OCI-LY1 (cell line): ENCODE results near the gene EYA2.
"Not testable (repeated sequence)": the region's sequence is repeated elsewhere in the genome, so short reads cannot be mapped to it uniquely, and the experiment has no call there.

Experiments used
- H2AFZ ChIP-seq: fragments of 200-600 bp; sonication (generic), shearing (Covaris generic); 2 replicates; pipeline ENCODE4 v1.6.0; 2014; ENCODE audit warnings: antibody characterized with exemption, mild to moderate bottlenecking, low read length
- H3F3A ChIP-seq: fragments of 200-600 bp; sonication (generic), shearing (Covaris generic); 2 replicates; pipeline ENCODE4 v1.6.0; 2014; ENCODE audit warnings: mild to moderate bottlenecking, antibody characterized with exemption, low read length, moderate library complexity; ENCODE audit not compliant: insufficient read depth
- H3K27ac ChIP-seq: fragments of 200-600 bp; sonication (generic); 2 replicates; pipeline ENCODE4 v1.5.1; 2014; ENCODE audit warnings: low read length, mixed run types, mild to moderate bottlenecking, low read depth; ENCODE audit not compliant: poor library complexity, severe bottlenecking
- H3K27me3 ChIP-seq: fragments of 200-600 bp; sonication (generic); 2 replicates; pipeline ENCODE4 v1.6.0; 2014; ENCODE audit warnings: antibody characterized with exemption, mild to moderate bottlenecking, low read length, moderate library complexity; ENCODE audit not compliant: insufficient read depth
- H3K36me3 ChIP-seq: fragments of 200-600 bp; sonication (generic); 2 replicates; pipeline ENCODE4 v1.6.1; 2014; ENCODE audit warnings: mild to moderate bottlenecking, antibody characterized with exemption, low read length, moderate library complexity, mixed read lengths; ENCODE audit not compliant: insufficient read depth
- H3K4me1 ChIP-seq: fragments of 200-600 bp; sonication (generic); 2 replicates; pipeline ENCODE4 v1.5.1; 2014; ENCODE audit warnings: mild to moderate bottlenecking, low read length, moderate library complexity; ENCODE audit not compliant: insufficient read depth, severe bottlenecking
- H3K4me2 ChIP-seq: fragments of 200-600 bp; sonication (generic), shearing (Covaris generic); 2 replicates; pipeline ENCODE4 v1.6.1; 2014; ENCODE audit warnings: low read length
- H3K4me3 ChIP-seq: fragments of 200-600 bp; sonication (generic); 2 replicates; pipeline ENCODE4 v1.5.1; 2014; ENCODE audit warnings: low read length, low read depth, mild to moderate bottlenecking, mixed read lengths; ENCODE audit not compliant: poor library complexity, severe bottlenecking
- H3K79me2 ChIP-seq: fragments of 200-600 bp; shearing (Covaris generic); 2 replicates; pipeline ENCODE4 v1.6.1; 2016; ENCODE audit warnings: mixed run types, low read length, mixed read lengths; ENCODE audit not compliant: insufficient read depth
- H3K9ac ChIP-seq: fragments of 200-600 bp; sonication (generic), shearing (Covaris generic); 2 replicates; pipeline ENCODE4 v1.6.1; 2014; ENCODE audit warnings: mild to moderate bottlenecking, low read length, mixed read lengths
- H3K9me2 ChIP-seq: fragments of 200-600 bp; sonication (generic), shearing (Covaris generic); 2 replicates; pipeline ENCODE4 v1.6.1; 2014; ENCODE audit warnings: low read depth, mild to moderate bottlenecking, low read length, mixed read lengths
- H3K9me3 ChIP-seq: fragments of 200-600 bp; shearing (Covaris generic); 2 replicates; pipeline ENCODE4 v1.6.1; 2014; ENCODE audit warnings: low read length, mixed read lengths
- H4K20me1 ChIP-seq: fragments of 200-600 bp; sonication (generic), shearing (Covaris generic); 2 replicates; pipeline ENCODE4 v1.6.0; 2016; ENCODE audit warnings: mild to moderate bottlenecking, low read length; ENCODE audit not compliant: insufficient read depth
- EZH2 ChIP-seq: fragments of 200-600 bp; sonication (generic), shearing (Covaris generic); IDR thresholded peaks from 2 replicates; pipeline ENCODE4 v1.8.0; 2017; ENCODE audit warnings: borderline replicate concordance, mixed run types, mild to moderate bottlenecking, antibody characterized with exemption, low read length, moderate library complexity, mixed read lengths
- TF ChIP-seq, protein P1 (sequence below): fragments of 200-600 bp; sonication (generic), shearing (Covaris generic); IDR thresholded peaks from 2 replicates; pipeline ENCODE4 v1.5.1; 2017; ENCODE audit warnings: mild to moderate bottlenecking, antibody characterized with exemption, low read length, moderate library complexity, mixed read lengths

EYA2 gene

GRCh38 chr20:47201074-47201730 is 306.6 kb downstream of the EYA2 start:
- H3F3A ChIP-seq, result no peaks in the 10 kb centered on the region
- H3K9ac ChIP-seq, result no peak overlapping the region
- no peaks in the 10 kb centered on the region for H3K27me3 ChIP-seq
- H3K79me2 ChIP-seq, result no peaks in the 10 kb centered on the region
- no peaks in the 10 kb centered on the region for H3K36me3 ChIP-seq
- H2AFZ ChIP-seq, result no peak overlapping the region
- H4K20me1 ChIP-seq, result no peaks in the 10 kb centered on the region
- H3K27ac ChIP-seq, result no peak overlapping the region
- no peak overlapping the region for H3K4me3 ChIP-seq
- no peak for TF ChIP-seq EZH2
- TF ChIP-seq, protein P1, sequence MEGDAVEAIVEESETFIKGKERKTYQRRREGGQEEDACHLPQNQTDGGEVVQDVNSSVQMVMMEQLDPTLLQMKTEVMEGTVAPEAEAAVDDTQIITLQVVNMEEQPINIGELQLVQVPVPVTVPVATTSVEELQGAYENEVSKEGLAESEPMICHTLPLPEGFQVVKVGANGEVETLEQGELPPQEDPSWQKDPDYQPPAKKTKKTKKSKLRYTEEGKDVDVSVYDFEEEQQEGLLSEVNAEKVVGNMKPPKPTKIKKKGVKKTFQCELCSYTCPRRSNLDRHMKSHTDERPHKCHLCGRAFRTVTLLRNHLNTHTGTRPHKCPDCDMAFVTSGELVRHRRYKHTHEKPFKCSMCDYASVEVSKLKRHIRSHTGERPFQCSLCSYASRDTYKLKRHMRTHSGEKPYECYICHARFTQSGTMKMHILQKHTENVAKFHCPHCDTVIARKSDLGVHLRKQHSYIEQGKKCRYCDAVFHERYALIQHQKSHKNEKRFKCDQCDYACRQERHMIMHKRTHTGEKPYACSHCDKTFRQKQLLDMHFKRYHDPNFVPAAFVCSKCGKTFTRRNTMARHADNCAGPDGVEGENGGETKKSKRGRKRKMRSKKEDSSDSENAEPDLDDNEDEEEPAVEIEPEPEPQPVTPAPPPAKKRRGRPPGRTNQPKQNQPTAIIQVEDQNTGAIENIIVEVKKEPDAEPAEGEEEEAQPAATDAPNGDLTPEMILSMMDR, result no peak
- H3K4me2 ChIP-seq, result no peak overlapping the region
- peaks cover 17% of the 10 kb centered on the region for H3K4me1 ChIP-seq
- H3K9me3 ChIP-seq, result no peaks in the 10 kb centered on the region
- no peaks in the 10 kb centered on the region for H3K9me2 ChIP-seq

- no peaks in the 10 kb centered on the region for H3F3A ChIP-seq
- H3K9me2 ChIP-seq, result no peaks in the 10 kb centered on the region
- H3K9me3 ChIP-seq, result no peaks in the 10 kb centered on the region
- H3K36me3 ChIP-seq, result no peaks in the 10 kb centered on the region
- no peak overlapping the region for H3K9ac ChIP-seq
- no peaks in the 10 kb centered on the region for H3K27me3 ChIP-seq
- no peak overlapping the region for H3K4me3 ChIP-seq
- H3K79me2 ChIP-seq, result no peaks in the 10 kb centered on the region
- TF ChIP-seq, protein P1, result no peak
- TF ChIP-seq EZH2, result no peak
- no peak overlapping the region for H3K4me2 ChIP-seq
- no peak overlapping the region for H3K27ac ChIP-seq
- no peaks in the 10 kb centered on the region for H4K20me1 ChIP-seq
- no peak overlapping the region for H2AFZ ChIP-seq
- H3K4me1 ChIP-seq, result peaks cover 14% of the 10 kb centered on the region
Observed at GRCh38 chr20:47202733-47203667, 308.4 kb downstream of the EYA2 start.

DNA sequence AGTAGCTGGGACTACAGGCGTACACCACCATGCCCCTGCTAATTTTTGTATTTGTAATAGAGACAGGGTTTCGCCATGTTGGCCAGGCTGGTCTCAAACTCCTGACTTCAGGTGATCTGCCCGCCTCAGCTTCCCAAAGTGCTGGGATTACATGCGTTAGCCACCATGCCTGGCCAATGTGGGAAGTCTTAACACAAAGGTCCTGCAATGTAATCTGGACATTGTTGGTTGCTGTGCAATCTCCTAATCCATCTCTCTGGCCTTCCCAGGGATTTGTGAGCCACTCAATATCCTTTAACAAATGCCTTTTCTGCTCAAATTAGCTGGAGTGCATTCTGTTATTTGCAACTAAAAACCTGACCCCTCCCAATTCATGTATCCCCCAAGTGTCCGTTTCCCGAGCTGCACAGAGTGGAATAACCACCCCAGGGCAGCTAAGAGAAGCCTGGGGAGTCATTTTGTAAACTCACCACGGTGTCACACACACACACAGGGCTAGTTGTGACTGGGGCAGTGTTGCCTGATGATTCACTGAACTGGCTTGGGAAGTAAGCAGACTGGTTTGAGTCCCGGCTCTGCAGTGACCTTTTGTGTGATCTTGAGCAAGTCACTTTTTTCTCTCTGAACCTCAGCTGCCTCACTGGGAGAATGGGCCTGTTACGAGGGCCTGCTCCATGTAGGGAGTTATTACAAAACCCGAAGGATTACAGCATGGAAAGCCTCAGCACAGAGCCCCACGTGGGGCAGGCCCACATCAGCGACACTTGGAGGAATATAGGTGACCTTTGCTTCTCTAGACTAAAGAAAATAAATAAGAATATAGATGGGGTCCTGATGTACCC is 309.6 kb downstream of the EYA2 start:
- H3K9ac ChIP-seq, result no peak overlapping the region
- H2AFZ ChIP-seq, result no peak overlapping the region
- H3K4me1 ChIP-seq, result peaks cover 14% of the 10 kb centered on the region
- H3K4me2 ChIP-seq, result no peak overlapping the region
- H3K79me2 ChIP-seq, result no peaks in the 10 kb centered on the region
- no peaks in the 10 kb centered on the region for H3F3A ChIP-seq
- no peaks in the 10 kb centered on the region for H3K9me3 ChIP-seq
- H3K4me3 ChIP-seq, result no peak overlapping the region
- H3K27me3 ChIP-seq, result no peaks in the 10 kb centered on the region
- H4K20me1 ChIP-seq, result no peaks in the 10 kb centered on the region
- H3K27ac ChIP-seq, result no peak overlapping the region
- H3K36me3 ChIP-seq, result peaks cover 12% of the 10 kb centered on the region
- H3K9me2 ChIP-seq, result no peaks in the 10 kb centered on the region
- TF ChIP-seq, protein P1, result no peak
- no peak for TF ChIP-seq EZH2

- H3K79me2 ChIP-seq, H4K20me1 ChIP-seq, H3K9me2 ChIP-seq, H3K4me3 ChIP-seq, H2AFZ ChIP-seq, H3K27me3 ChIP-seq, H3K9me3 ChIP-seq, H3K27ac ChIP-seq, H3K9ac ChIP-seq, H3K4me2 ChIP-seq, H3F3A ChIP-seq: not testable (repeated sequence)
- Histone ChIP-seq H3K4me1 (peaks cover 14% of the 10 kb centered on the region), H3K36me3 (peaks cover 18% of the 10 kb centered on the region)
Observed at GRCh38 chr20:47204850-47205122, 310.1 kb downstream of the EYA2 start.
